NOMO-1 (cell line): Measurements from ENCODE around the gene DACH1.
"Not testable (repeated sequence)": the region's sequence is repeated elsewhere in the genome, so short reads cannot be mapped to it uniquely, and the experiment has no call there.

Experiments used
- DNase-seq, 2 experiments: peaks; one replicate each; lab custom pipeline; 2025; ENCODE audit not compliant: unreplicated experiment in 2 of 2; lab: John Stamatoyannopoulos, UW

DACH1 gene

GRCh38 chr13:71867131-71867814, at the start of gene DACH1:
TSS of gene DACH1 (minus strand) at chr13:71867204.
- peak; percentile 94 for DNase-seq

GRCh38 chr13:71913717-71914116, 46.7 kb upstream of the DACH1 start:
- no peak for DNase-seq

- no peak for DNase-seq
Observed at GRCh38 chr13:71912524-71912923, 45.5 kb upstream of the DACH1 start.

- no peak for DNase-seq
Observed at GRCh38 chr13:71906448-71906847, 39.4 kb upstream of the DACH1 start.

DNA sequence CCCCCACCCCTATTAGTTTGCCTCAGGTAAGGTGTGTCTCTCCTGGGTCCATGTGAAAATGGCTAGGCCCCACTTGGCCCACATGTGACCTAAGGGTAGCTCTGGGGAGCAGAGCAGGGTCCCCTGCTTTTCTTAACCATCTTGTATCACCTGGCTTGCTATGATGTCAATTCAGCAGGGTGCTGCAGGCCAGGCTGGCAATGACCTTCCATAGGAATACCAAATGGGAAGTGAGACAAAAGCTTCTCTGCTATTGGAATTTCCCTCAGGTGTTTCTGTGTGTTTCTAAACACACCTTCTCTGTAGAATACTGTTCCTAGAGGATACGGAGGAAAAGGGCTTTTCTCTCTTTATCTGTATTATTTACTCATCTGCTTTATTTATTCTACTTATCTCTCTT, 35.7 kb upstream of the DACH1 start:
- DNase-seq, result no peak

GRCh38 chr13:71893506-71893905, 26.5 kb upstream of the DACH1 start:
- DNase-seq, result not testable (repeated sequence)

DNA sequence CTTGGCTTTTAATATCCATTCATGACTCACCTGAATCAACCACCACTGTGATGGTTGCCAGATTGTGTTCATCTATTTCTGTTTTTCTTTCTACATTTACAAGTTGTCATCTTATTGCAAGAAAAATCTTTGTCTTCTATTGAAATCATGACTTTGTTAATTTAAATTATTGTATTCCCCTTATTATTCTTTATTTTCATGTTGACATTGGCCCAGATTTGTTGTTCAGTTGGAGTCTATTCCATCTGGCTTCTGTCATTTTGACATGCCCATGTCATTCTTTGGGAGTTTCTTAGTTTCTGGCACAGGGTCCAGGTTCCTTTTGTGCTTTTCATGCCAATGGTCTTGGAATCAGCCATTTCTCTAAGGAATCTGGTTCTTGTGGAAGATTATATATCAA, 19.9 kb upstream of the DACH1 start:
- DNase-seq, result no peak

DNA sequence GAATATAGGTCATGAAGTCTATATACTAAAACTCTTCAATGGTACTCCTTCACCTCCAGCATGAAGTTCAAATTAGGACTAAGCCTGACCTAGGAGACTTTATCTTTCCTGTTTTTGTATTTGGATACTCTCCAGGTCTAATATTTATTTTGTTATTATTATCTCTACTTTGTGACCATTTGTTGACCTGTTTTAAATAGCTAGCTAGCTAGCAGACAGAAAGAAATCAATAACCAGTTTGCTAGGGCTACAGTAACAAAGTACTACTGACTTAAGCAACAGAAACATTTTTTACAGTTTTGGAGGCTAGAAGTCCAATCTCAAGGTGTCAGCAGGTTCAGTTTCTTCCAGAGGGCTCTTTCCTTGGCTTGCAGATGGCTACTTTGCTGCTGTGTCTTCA, 15.1 kb upstream of the DACH1 start:
- no peak for DNase-seq

DNA sequence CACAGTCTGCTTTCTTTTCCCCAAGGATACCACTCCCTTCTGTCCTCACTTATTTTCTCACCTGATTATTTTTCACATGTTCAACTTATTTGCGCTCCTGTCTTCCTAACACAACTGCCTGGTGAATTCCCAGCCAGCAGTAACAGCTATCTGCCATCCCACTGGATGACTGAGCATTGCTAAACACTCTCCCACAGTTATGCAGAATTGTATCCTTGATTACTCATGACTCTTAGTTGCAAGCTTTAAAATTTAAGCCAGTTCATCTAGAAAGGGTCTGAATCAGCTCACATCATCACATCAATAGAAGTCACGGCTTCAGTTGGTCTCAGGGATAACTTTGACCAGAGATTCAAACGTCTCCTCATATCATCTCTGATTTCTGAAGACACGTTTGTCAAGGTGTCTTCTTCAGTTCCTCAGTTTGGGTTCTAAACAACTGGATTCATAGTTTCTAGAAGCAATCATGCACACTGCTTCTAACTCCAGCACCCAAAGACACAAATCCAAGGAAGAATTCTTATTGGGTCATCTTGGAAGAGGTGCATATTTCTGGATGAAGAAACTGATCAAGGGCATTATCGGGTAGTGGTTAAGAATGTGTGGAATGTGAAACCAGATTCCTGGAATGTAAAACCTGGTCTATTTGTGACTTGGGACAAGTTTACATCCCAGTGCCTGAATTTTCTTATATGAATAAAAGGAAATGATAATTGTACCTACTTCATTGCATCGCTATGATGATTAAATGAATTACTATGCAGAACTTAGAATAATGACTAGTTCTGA, 13.9 kb upstream of the DACH1 start:
- DNase-seq, result no peak

GRCh38 chr13:71879808-71880344, 12.9 kb upstream of the DACH1 start:
- DNase-seq, result no peak

GRCh38 chr13:71879129-71879535, 12.1 kb upstream of the DACH1 start:
- peak; percentile 50 to 94 for DNase-seq

DNA sequence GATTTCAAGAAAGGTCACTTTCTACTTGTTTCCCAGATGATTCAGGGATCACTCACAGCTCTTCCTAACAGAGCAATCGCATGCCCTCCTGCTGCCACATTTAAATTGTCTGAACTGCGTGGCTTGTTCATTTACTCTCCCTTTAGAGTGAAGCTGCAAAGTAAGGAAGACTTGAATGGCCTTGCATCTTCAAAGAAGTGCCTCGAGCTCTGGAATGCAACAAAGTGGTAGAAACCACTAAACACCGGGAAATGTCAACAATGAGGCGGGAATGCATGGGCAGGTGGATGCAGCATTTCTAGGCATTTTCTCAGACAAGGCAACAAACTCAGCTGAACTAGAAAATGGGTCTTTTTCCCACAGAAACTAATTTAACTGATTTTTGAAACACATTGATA, 10.3 kb upstream of the DACH1 start:
- no peak for DNase-seq

DNA sequence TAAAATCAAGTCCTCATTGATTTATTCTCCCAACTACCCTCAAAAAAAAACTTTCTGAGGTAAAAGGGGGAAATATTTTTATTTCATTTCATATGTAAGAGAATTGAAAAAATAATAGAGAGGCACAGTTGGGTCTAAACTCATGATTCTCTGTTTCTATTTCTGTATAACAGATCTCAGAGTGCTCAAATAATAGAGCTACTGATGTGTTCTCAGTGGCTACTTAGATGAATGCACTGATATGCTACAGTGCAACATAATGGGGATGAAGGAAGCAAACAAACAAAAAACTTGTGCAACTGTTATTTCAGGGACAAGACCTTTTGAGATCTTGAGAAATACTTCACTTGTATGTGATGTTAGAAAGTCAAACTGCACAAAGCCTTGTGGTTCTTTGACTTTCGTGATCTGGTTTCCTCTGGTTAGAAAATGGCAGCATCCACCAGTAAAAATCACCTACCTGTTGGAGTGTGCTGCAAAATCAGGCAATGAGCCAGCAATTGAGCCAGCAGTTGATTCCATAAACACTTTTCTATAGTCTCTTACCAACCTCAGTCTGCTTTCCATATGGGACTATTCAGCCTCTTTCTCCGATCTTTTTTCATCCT, 9.7 kb upstream of the DACH1 start:
- DNase-seq, result no peak

GRCh38 chr13:71875823-71876222, 8.8 kb upstream of the DACH1 start:
- DNase-seq, result no peak

- DNase-seq, result no peak
Observed at GRCh38 chr13:71874458-71874857, 7.5 kb upstream of the DACH1 start.

DNA sequence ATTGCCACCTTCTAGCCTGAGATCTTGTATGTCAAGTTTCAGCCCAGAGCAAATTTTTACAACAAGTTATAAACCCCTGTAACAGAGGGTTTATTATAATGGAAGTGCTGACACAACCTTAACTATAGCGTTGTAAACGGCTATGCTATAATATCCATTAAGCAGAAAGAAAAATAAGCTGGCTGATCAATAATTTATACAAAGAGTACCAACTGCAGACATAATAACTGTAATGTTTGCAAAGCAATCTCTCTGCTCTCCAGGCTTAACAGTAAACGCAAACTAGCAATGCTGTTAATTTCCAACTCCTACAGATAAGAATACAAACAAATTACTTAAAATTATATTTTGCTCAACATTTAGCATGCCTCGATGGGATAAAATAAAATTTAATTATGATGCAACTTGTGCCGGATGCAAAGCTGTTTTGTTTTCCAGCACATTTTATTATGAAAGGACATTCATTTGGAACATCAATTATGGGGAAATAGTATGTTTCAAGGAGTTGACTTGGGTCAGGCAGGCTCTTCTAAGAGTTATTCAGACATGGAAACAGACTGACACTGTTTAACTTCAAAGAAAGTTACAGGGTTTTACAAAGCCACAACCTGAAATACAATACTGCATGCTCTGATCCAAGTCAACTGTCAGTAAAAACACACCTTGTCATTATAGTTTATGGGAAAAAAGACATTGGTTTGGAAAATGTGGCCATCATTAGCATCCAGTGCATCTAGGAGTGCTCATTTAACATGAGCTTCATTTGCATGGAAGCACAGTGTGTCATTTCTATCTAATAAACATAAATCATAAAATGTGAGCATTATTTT, 6.6 kb upstream of the DACH1 start:
- no peak for DNase-seq

DNA sequence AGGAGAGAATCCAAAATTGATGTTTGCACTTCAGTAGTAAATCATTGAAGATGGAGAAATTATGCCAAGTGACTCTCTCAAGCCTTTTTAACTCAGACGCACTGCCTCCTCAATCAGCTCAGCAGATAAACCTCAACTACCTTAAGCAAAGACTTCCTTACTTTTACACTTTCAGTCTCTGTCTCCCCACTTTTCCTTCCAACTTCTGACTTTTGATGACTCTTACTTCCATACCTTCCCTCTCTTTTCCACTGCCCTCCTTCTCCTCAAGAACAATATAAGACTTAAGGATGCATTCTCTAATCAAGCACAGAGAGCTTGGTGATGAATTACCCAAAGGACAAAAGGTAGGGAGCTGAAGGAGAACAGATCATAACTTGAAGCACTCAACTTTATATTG, 4.8 kb upstream of the DACH1 start:
- DNase-seq, result no peak

DNA sequence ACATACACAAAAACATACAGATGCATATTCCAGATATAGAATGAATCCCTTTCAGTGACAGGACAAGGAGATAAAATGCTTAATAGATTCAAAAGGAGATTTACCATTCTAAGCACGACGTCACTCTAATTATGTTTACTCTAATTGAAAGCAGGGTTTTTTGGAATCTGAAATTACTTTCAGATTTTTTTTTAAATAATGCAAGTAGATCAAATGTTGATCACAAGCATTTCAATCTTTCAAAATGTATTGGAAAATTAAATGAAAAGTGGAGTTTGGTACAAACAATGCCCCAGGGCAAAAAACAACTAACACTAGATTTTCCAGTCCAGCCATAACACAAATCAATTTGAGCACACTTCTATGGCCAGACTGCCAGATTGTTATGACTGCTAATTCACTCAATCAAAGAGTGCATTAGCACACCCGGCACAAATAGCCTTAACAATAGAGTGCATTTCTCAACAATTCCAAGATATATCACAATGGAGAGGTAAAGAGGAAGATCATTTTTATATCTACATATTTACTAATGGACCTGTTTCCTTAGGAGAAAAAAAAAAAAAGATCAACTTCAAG, 4.3 kb upstream of the DACH1 start:
- DNase-seq, result no peak

GRCh38 chr13:71870100-71870499, 3.1 kb upstream of the DACH1 start:
- peak in 1 of 2 experiments; percentile 48 for DNase-seq

DNA sequence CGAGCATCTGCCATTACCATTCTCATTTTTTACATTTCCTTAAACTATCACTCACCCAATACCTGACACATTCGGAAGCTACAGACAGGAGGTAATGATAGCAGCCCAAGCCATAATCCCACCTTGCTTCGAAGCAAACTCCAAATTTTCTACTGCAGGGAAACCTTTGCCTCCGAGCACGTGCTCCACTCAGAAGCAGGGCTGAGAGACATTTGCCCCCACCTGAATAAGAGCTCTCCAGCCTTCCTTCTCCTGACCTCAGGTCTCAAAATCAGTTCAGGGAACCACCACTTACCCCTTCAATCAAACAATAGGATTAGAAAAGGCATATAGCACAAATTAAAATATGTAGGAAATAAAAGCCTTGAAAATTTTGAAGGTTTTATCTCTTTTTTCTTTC, 2.3 kb upstream of the DACH1 start:
- DNase-seq, result no peak
